HG03175 (cell line): Measurements from ENCODE around the gene ACYP1.
"Not testable (repeated sequence)": the region's sequence is repeated elsewhere in the genome, so short reads cannot be mapped to it uniquely, and the experiment has no call there.

ENCODE experiments used
- ATAC-seq: cut with Tn5 transposase; IDR thresholded peaks from one replicate; pipeline ENCODE4 v1.9.1; 2021; ENCODE audit warnings: mild to moderate bottlenecking, moderate library complexity; ENCODE audit not compliant: unreplicated experiment

Gene ACYP1

GRCh38 chr14:75068294-75069120, 4.7 kb upstream of the ACYP1 start:
- ATAC-seq, result no peak

- ATAC-seq, result not testable (repeated sequence)
Observed at GRCh38 chr14:75067765-75068164, 3.9 kb upstream of the ACYP1 start.

- ATAC-seq, result no peak
Observed at GRCh38 chr14:75067212-75067611, 3.4 kb upstream of the ACYP1 start.

- ATAC-seq, result no peak
Observed at GRCh38 chr14:75066691-75067090, 2.9 kb upstream of the ACYP1 start.

- peak; percentile 18 for ATAC-seq
Observed at GRCh38 chr14:75064205-75064567, 362 bp upstream of the ACYP1 start.

GRCh38 chr14:75063013-75063412, 811 bp downstream of the ACYP1 start:
- ATAC-seq, result no peak

- no peak for ATAC-seq
Observed at GRCh38 chr14:75060420-75060819, 3.4 kb downstream of the ACYP1 start.

- ATAC-seq, result no peak
Observed at GRCh38 chr14:75059642-75060041, 4.2 kb downstream of the ACYP1 start.

GRCh38 chr14:75054421-75054820, 9.4 kb downstream of the ACYP1 start:
- ATAC-seq, result no peak

GRCh38 chr14:75053396-75054291, 10.2 kb downstream of the ACYP1 start:
- ATAC-seq, result no peak

- ATAC-seq, result no peak
Observed at GRCh38 chr14:75051556-75051899, 12.3 kb downstream of the ACYP1 start.

GRCh38 chr14:75050852-75051555, 12.8 kb downstream of the ACYP1 start, which contains the start of gene MLH3:
TSS of gene MLH3 (minus strand) at chr14:75051467. CDS start at chr14:75049655, 1,812 bp downstream.
- peak; percentile 76 for ATAC-seq

- no peak for ATAC-seq
Observed at GRCh38 chr14:75049731-75050201, 14.1 kb downstream of the ACYP1 start.

- no peak for ATAC-seq
Observed at GRCh38 chr14:75049136-75049535, 14.7 kb downstream of the ACYP1 start.

GRCh38 chr14:75048101-75048500, 15.7 kb downstream of the ACYP1 start:
- ATAC-seq, result no peak

GRCh38 chr14:75047506-75047905, 16.3 kb downstream of the ACYP1 start:
- ATAC-seq, result no peak

- ATAC-seq, result no peak
Observed at GRCh38 chr14:75046899-75047298, 16.9 kb downstream of the ACYP1 start.

GRCh38 chr14:75046275-75046674, 17.5 kb downstream of the ACYP1 start:
- no peak for ATAC-seq

GRCh38 chr14:75044752-75045151, 19.1 kb downstream of the ACYP1 start:
- ATAC-seq, result no peak

GRCh38 chr14:75044322-75044721, 19.5 kb downstream of the ACYP1 start:
- no peak for ATAC-seq

GRCh38 chr14:75042035-75042434, 21.8 kb downstream of the ACYP1 start:
- no peak for ATAC-seq
